Naive thymus-derived CD4-positive, alpha-beta T cell (primary cell): ENCODE results near the gene MAP4K1. TPM values are rescaled to one million over a fixed set of nuclear protein-coding genes. Genes with fewer than 3 reads are reported as not detected.

Source experiments
- ATAC-seq: fragments of 150-1000 bp; cut with Tn5 transposase; 2 replicates; pipeline ENCODE4 v1.10.0; 2021; ENCODE audit warnings: mild to moderate bottlenecking, moderate library complexity
- CTCF ChIA-PET: fragments of 350-600 bp; sonication (Branson Sonifier 250); formaldehyde crosslinking; loops from one replicate; lab custom pipeline; 2021; ENCODE audit warnings: antibody characterized with exemption; lab: Charles Lee
- POLR2A ChIA-PET: fragments of 350-600 bp; sonication (Branson Sonifier 250); formaldehyde crosslinking; loops from one replicate; lab custom pipeline; 2021; ENCODE audit warnings: antibody characterized with exemption, inconsistent platforms; lab: Charles Lee
- DNase-seq, 9 donors: peaks; one replicate each; pipeline versions ENCODE4 v3.0.0 to v3.0.0-alpha.2; 2020 to 2022; ENCODE audit warnings: mixed read lengths in 1 of 9
- H3K27ac ChIP-seq: one replicate; pipeline ENCODE4 v1.7.0; 2013; ENCODE audit warnings: mild to moderate bottlenecking, low read depth, low read length, moderate library complexity
- H3K27me3 ChIP-seq, 2 donors: one replicate each; pipeline ENCODE4 v1.7.0; 2013; ENCODE audit warnings: low read length in 2 of 2, mild to moderate bottlenecking in 2 of 2, moderate library complexity in 2 of 2; ENCODE audit not compliant: control insufficient read depth in 2 of 2, insufficient read depth in 2 of 2
- H3K36me3 ChIP-seq, 3 experiments: 1 replicate in 2 of 3; 2 replicates in 1 of 3; pipeline ENCODE4 v1.7.0; 2013; ENCODE audit warnings: low read length in 3 of 3, mild to moderate bottlenecking in 3 of 3, moderate library complexity in 1 of 3; ENCODE audit not compliant: insufficient read depth in 3 of 3, control insufficient read depth in 2 of 3
- H3K4me1 ChIP-seq, 2 donors: one replicate each; pipeline ENCODE4 v1.7.0; 2013; ENCODE audit warnings: low read length in 2 of 2, mild to moderate bottlenecking in 2 of 2, moderate library complexity in 1 of 2; ENCODE audit not compliant: control insufficient read depth in 2 of 2, insufficient read depth in 2 of 2
- H3K4me3 ChIP-seq: 2 replicates; pipeline ENCODE4 v1.7.0; 2013; ENCODE audit warnings: mild to moderate bottlenecking, low read length
- H3K9me3 ChIP-seq, 3 experiments: 1 replicate in 2 of 3; 2 replicates in 1 of 3; pipeline ENCODE4 v1.7.0; 2013; ENCODE audit warnings: low read length in 3 of 3; ENCODE audit not compliant: control insufficient read depth in 2 of 3
- H3K27ac Mint-ChIP-seq, 9 donors: one replicate each; pipeline ENCODE4 v1.8.0; 2020 to 2022; ENCODE audit warnings: mixed read lengths in 9 of 9, mild to moderate bottlenecking in 8 of 9, moderate library complexity in 5 of 9, inconsistent platforms in 2 of 9
- H3K27me3 Mint-ChIP-seq, 5 donors: one replicate each; pipeline ENCODE4 v1.8.0; 2021 to 2022; ENCODE audit warnings: mixed read lengths in 5 of 5, mild to moderate bottlenecking in 1 of 5
- H3K36me3 Mint-ChIP-seq, 5 donors: one replicate each; pipeline ENCODE4 v1.8.0; 2020 to 2022; ENCODE audit warnings: mixed read lengths in 5 of 5, mild to moderate bottlenecking in 3 of 5, inconsistent platforms in 1 of 5
- H3K4me1 Mint-ChIP-seq, 7 donors: one replicate each; pipeline ENCODE4 v1.8.0; 2020 to 2022; ENCODE audit warnings: mixed read lengths in 7 of 7, mild to moderate bottlenecking in 3 of 7, inconsistent platforms in 1 of 7
- H3K4me3 Mint-ChIP-seq, 10 donors: one replicate each; pipeline ENCODE4 v1.8.0; 2020 to 2022; ENCODE audit warnings: mild to moderate bottlenecking in 10 of 10, mixed read lengths in 10 of 10, moderate library complexity in 6 of 10, inconsistent platforms in 2 of 10
- H3K9me3 Mint-ChIP-seq, 11 donors: one replicate each; pipeline ENCODE4 v1.8.0; 2020 to 2022; ENCODE audit warnings: mixed read lengths in 11 of 11, mild to moderate bottlenecking in 4 of 11, inconsistent platforms in 1 of 11, moderate library complexity in 1 of 11
- intact Hi-C, 2 donors: fragments of 100-400 bp; cut with micrococcal nuclease; formaldehyde crosslinking; loops; one replicate each; pipeline ENCODE4 v1.15.1; 2023
- polyA plus RNA-seq, 2 donors: library from polyadenylated mRNA; unstranded; fragments of 300-500 nt; fragmentation: Illumina TruSeq; gene quantifications; one replicate each; pipeline ENCODE4 v1.2.3, GENCODE V29; 2021
- total RNA-seq, 6 experiments: library from RNA in 5 of 6; stranded (reverse) in 5 of 6; gene quantifications; 1 replicate in 5 of 6; 2 replicates in 1 of 6; pipeline ENCODE4 v1.2.3 and lab custom pipeline; 2021 to 2026

MAP4K1 gene
- total and polyA plus RNA-seq, 7 experiments from 2014 or later, result 79.0 to 287 (median 221) TPM

DNA sequence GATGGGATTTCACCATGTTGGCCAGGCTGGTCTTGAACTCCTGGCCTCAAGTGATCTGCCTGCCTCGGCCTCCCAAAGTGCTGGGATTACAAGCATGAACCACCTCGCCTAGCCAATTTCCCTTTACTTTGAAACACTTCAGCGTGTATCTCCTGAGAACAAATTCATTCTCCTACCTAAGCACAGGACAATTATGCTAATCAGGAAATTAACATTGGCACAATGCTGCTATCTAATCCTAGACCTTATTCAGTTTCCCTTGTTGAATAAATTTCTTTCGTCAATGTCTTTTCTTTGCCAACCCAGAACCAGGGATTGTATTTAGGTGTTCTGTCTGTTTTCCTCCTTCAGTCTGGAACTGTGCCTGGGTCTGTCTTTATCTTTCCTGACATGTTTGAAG, 67.8 kb downstream of the MAP4K1 start:
- ChIA-PET POLR2A (no interaction called here), CTCF (no interaction called here)
- H3K27ac Mint-ChIP-seq, result no peak overlapping the region

GRCh38 chr19:38549061-38549460, 68.7 kb downstream of the MAP4K1 start:
- peaks cover 0 to 19% of the 10 kb centered on the region in 2 donors for H3K4me1 ChIP-seq
- no peaks in the 10 kb centered on the region for H3K27me3 ChIP-seq
- Mint-ChIP-seq H3K27me3 (peaks cover 0 to 5% (median 0%) of the 10 kb centered on the region in 5 donors), H3K36me3 (peaks cover 0 to 2% (median 0%) of the 10 kb centered on the region in 5 donors), H3K4me1 (peaks cover 15 to 25% (median 16%) of the 10 kb centered on the region in 7 donors), H3K27ac (no peak overlapping the region), H3K9me3 (peaks cover 0 to under 1% (median 0%) of the 10 kb centered on the region in 11 donors), H3K4me3 (no peak overlapping the region)
- H3K27ac ChIP-seq, result no peak overlapping the region
- H3K9me3 ChIP-seq, result no peaks in the 10 kb centered on the region
- no peaks in the 10 kb centered on the region for H3K36me3 ChIP-seq
- no peak overlapping the region for H3K4me3 ChIP-seq
- intact Hi-C loops, result no loop called here
- CTCF ChIA-PET, result no interaction called here
- no peak for ATAC-seq
- POLR2A ChIA-PET, result no interaction called here
- no peak for DNase-seq

More for the DNA sequence above, 67.8 kb downstream of the MAP4K1 start:
- no peaks in the 10 kb centered on the region for H3K27me3 ChIP-seq
- no peak overlapping the region for H3K4me3 ChIP-seq
- no peaks in the 10 kb centered on the region for H3K9me3 ChIP-seq
- intact Hi-C loops, result no loop called here
- Mint-ChIP-seq H3K27me3 (peaks cover 0 to 5% (median 2%) of the 10 kb centered on the region in 5 donors), H3K4me1 (peaks cover 7 to 19% (median 10%) of the 10 kb centered on the region in 7 donors), H3K9me3 (peaks cover 0 to 2% (median 0%) of the 10 kb centered on the region in 11 donors), H3K36me3 (no peaks in the 10 kb centered on the region), H3K4me3 (no peak overlapping the region)
- H3K36me3 ChIP-seq, result no peaks in the 10 kb centered on the region
- H3K4me1 ChIP-seq, result peaks cover 0 to 20% of the 10 kb centered on the region in 2 donors
- no peak for ATAC-seq
- DNase-seq, result no peak
- no peak overlapping the region for H3K27ac ChIP-seq

GRCh38 chr19:38547421-38547820, 70.3 kb downstream of the MAP4K1 start:
- H3K4me3 ChIP-seq, result no peak overlapping the region
- H3K36me3 ChIP-seq, result no peaks in the 10 kb centered on the region
- Mint-ChIP-seq H3K27ac (no peak overlapping the region), H3K9me3 (no peaks in the 10 kb centered on the region), H3K36me3 (peaks cover 0 to 2% (median 0%) of the 10 kb centered on the region in 5 donors), H3K4me3 (no peak overlapping the region), H3K4me1 (peaks cover 12 to 30% (median 14%) of the 10 kb centered on the region in 7 donors), H3K27me3 (peaks cover 0 to 5% (median 0%) of the 10 kb centered on the region in 5 donors)
- H3K9me3 ChIP-seq, result no peaks in the 10 kb centered on the region
- DNase-seq (no peak), ATAC-seq (no peak)
- H3K27me3 ChIP-seq, result no peaks in the 10 kb centered on the region
- peaks cover 0 to 14% of the 10 kb centered on the region in 2 donors for H3K4me1 ChIP-seq
- H3K27ac ChIP-seq, result no peak overlapping the region
- ChIA-PET POLR2A (interaction anchor here (0.6 kb wide), 1 partner anchor 141 kb away, joined by 3 read pairs; no protein-coding TSS in a partner anchor), CTCF (interaction anchor here (0.6 kb wide), 1 partner anchor 517 kb away, joined by 5 read pairs; no protein-coding TSS in a partner anchor)
- intact Hi-C loops, result no loop called here

DNA sequence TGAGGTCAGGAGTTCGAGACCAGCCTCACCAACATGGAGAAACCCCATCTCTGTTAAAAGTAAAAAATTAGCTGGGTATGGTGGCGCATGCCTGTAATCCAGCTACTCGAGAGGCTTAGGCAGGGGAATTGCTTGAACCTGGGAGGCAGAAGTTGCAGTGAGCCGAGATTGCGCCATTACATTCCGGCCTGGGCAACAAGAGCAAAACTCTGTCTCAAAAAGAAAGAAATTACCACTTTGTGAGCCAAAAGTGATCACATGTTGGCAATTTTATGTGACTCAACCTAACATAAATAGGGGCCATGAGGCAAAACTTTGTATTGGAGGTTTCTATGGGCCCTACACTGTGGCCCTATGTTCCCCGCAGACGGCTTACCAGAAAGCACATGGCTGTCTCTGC, 72.2 kb downstream of the MAP4K1 start:
- Mint-ChIP-seq H3K27ac (peak overlapping the region in 2 of 9 donors; percentile 30 to 58), H3K4me3 (no peak overlapping the region), H3K9me3 (peaks cover 0 to 5% (median 0%) of the 10 kb centered on the region in 11 donors), H3K27me3 (peaks cover 0 to 3% (median 0%) of the 10 kb centered on the region in 5 donors), H3K4me1 (peaks cover 8 to 27% (median 14%) of the 10 kb centered on the region in 7 donors), H3K36me3 (peaks cover 0 to 5% (median 0%) of the 10 kb centered on the region in 5 donors)
- Histone ChIP-seq H3K36me3 (no peaks in the 10 kb centered on the region), H3K4me3 (no peak overlapping the region), H3K27me3 (no peaks in the 10 kb centered on the region), H3K27ac (no peak overlapping the region), H3K4me1 (peaks cover 0 to 7% of the 10 kb centered on the region in 2 donors), H3K9me3 (no peaks in the 10 kb centered on the region)
- ATAC-seq, result no peak
- ChIA-PET POLR2A (interaction anchor here (0.7 to 1.3 kb wide), 2 partner anchors 19 to 1923 kb away, joined by 3 to 4 read pairs; no protein-coding TSS in a partner anchor), CTCF (interaction anchor here (1.1 to 2.0 kb wide), 5 partner anchors 13 to 224 kb away, joined by 3 to 9 read pairs (median 4); no protein-coding TSS in a partner anchor)
- intact Hi-C loops, result loop anchor here in 1 of 2 donors (2.0 kb wide), 1 partner anchor 73 kb away; the partner anchor contains the start of gene EIF3K
- no peak for DNase-seq

- no peaks in the 10 kb centered on the region for H3K27me3 ChIP-seq
- H3K4me1 ChIP-seq, result peaks cover 0 to 10% of the 10 kb centered on the region in 2 donors
- intact Hi-C loops, result loop anchor here (1.0 to 5.0 kb wide), 8 partner anchors 29 to 386 kb away; partner anchors contain the start of genes EIF3K (in 2 of the 2), FAM98C (in 2 of the 2), MRPS12 (in 2 of the 2) and SARS2 (in 2 of the 2)
- H3K36me3 ChIP-seq, result no peaks in the 10 kb centered on the region
- H3K4me3 ChIP-seq, result no peak overlapping the region
- ATAC-seq (no peak), DNase-seq (peak in 6 of 9 donors; percentile 44 to 68 (median 60))
- ChIA-PET CTCF (interaction anchor here (0.5 to 2.0 kb wide), 9 partner anchors 12 to 342 kb away, joined by 3 to 9 read pairs (median 4); partner anchors contain the start of gene EIF3K), POLR2A (interaction anchor here (0.7 to 1.3 kb wide), 4 partner anchors 20 to 1924 kb away, joined by 3 to 5 read pairs (median 4); partner anchors contain the start of gene EIF3K)
- Mint-ChIP-seq H3K9me3 (peaks cover 0 to 5% (median 0%) of the 10 kb centered on the region in 11 donors), H3K36me3 (peaks cover 0 to 7% (median 0%) of the 10 kb centered on the region in 5 donors), H3K4me3 (peak overlapping the region in 5 of 10 donors; percentile 0 to 53 (median 7)), H3K27ac (peak overlapping the region in 7 of 9 donors; percentile 1 to 60 (median 13)), H3K4me1 (peaks cover 9 to 30% (median 14%) of the 10 kb centered on the region in 7 donors), H3K27me3 (no peaks in the 10 kb centered on the region)
- H3K9me3 ChIP-seq, result no peaks in the 10 kb centered on the region
- no peak overlapping the region for H3K27ac ChIP-seq
Measured at GRCh38 chr19:38544569-38545315, 73.0 kb downstream of the MAP4K1 start.
